Osteoblast (primary cell): ENCODE results near the gene CEP70. TPM values are rescaled to one million over a fixed set of nuclear protein-coding genes. Genes with fewer than 3 reads are reported as not detected.
A peak's percentile ranks its signal among the peaks of the same experiment; 100 is the strongest.
"Not testable (repeated sequence)": the region's sequence is repeated elsewhere in the genome, so short reads cannot be mapped to it uniquely, and the experiment has no call there.

Experiments
- DNase-seq: peaks from one replicate; pipeline ENCODE4 v3.0.0; 2011; ENCODE audit warnings: low spot score, mixed read lengths; ENCODE audit not compliant: insufficient read length; ENCODE audit errors: missing footprints
- H2AFZ ChIP-seq: 2 replicates; pipeline ENCODE4 v1.6.0; 2011; ENCODE audit warnings: mild to moderate bottlenecking, low read length
- H3K27ac ChIP-seq: 2 replicates; pipeline ENCODE4 v1.5.1; 2011; ENCODE audit warnings: mild to moderate bottlenecking, low read depth, low read length, moderate library complexity
- H3K27me3 ChIP-seq: 2 replicates; pipeline ENCODE4 v1.6.0; 2012; ENCODE audit warnings: mild to moderate bottlenecking, control low read depth, inconsistent platforms, low read length, moderate library complexity; ENCODE audit not compliant: insufficient read depth
- H3K36me3 ChIP-seq: 2 replicates; pipeline ENCODE4 v1.5.1; 2011; ENCODE audit warnings: mild to moderate bottlenecking, low read length, control low read depth, moderate library complexity; ENCODE audit not compliant: insufficient read depth
- H3K4me1 ChIP-seq: 2 replicates; pipeline ENCODE4 v1.5.1; 2011; ENCODE audit warnings: mild to moderate bottlenecking, low read length, control low read depth, moderate library complexity; ENCODE audit not compliant: insufficient read depth
- H3K4me2 ChIP-seq: 2 replicates; pipeline ENCODE4 v1.6.0; 2011; ENCODE audit warnings: mild to moderate bottlenecking, low read length; ENCODE audit not compliant: insufficient read depth
- H3K4me3 ChIP-seq: fragments of 200-600 bp; sonication (generic); 3 replicates; pipeline ENCODE4 v1.5.1; 2012; ENCODE audit warnings: mild to moderate bottlenecking, low read length, inconsistent platforms; ENCODE audit not compliant: insufficient read depth
- H3K79me2 ChIP-seq: 2 replicates; pipeline ENCODE4 v1.6.0; 2012; ENCODE audit warnings: mild to moderate bottlenecking, low read length, control low read depth, inconsistent platforms; ENCODE audit not compliant: insufficient read depth
- H3K9me3 ChIP-seq: 2 replicates; pipeline ENCODE4 v1.5.1; 2011; ENCODE audit warnings: low read depth, low read length, control low read depth
- H4K20me1 ChIP-seq: 2 replicates; pipeline ENCODE4 v1.6.0; 2012; ENCODE audit warnings: mild to moderate bottlenecking, low read length, control low read depth; ENCODE audit not compliant: insufficient read depth
- CTCF ChIP-seq: IDR thresholded peaks from 2 replicates; pipeline ENCODE4 v1.5.1; 2011; ENCODE audit warnings: mild to moderate bottlenecking, low read depth, low read length, moderate library complexity; ENCODE audit errors: extremely low read depth
- total RNA-seq: library from RNA; depleted of rRNA; stranded (reverse); fragments of >200 nt; gene quantifications from 2 replicates; pipeline ENCODE4 v1.2.3, GENCODE V29; 2012

The CEP70 gene
- total RNA-seq, 1 donor: 51.0 TPM

- H2AFZ ChIP-seq: no peak overlapping the region
- TF ChIP-seq CTCF: no peak
- peaks cover 14% of the 10 kb centered on the region for H3K79me2 ChIP-seq
- no peaks in the 10 kb centered on the region for H3K36me3 ChIP-seq
- no peak overlapping the region for H3K4me2 ChIP-seq
- H3K4me3 ChIP-seq: no peak overlapping the region
- H3K9me3 ChIP-seq: no peaks in the 10 kb centered on the region
- H4K20me1 ChIP-seq: no peaks in the 10 kb centered on the region
- H3K27me3 ChIP-seq: no peaks in the 10 kb centered on the region
- no peak for DNase-seq
- H3K27ac ChIP-seq: no peak overlapping the region
- no peaks in the 10 kb centered on the region for H3K4me1 ChIP-seq
Observed at GRCh38 chr3:138578961-138579574, 15.0 kb downstream of the CEP70 start.

- no peak for TF ChIP-seq CTCF
Observed at GRCh38 chr3:138578141-138578540, 15.9 kb downstream of the CEP70 start.

GRCh38 chr3:138573138-138573537 lies 20.9 kb downstream of the CEP70 start:
- Histone ChIP-seq H2AFZ (no peak overlapping the region), H3K4me1 (no peaks in the 10 kb centered on the region), H4K20me1 (no peaks in the 10 kb centered on the region), H3K4me3 (no peak overlapping the region), H3K79me2 (no peaks in the 10 kb centered on the region), H3K9me3 (no peaks in the 10 kb centered on the region), H3K36me3 (peaks cover 9% of the 10 kb centered on the region), H3K27ac (no peak overlapping the region), H3K27me3 (no peaks in the 10 kb centered on the region), H3K4me2 (no peak overlapping the region)
- no peak for DNase-seq
- TF ChIP-seq CTCF: no peak

More at GRCh38 chr3:138578141-138578540, 15.9 kb downstream of the CEP70 start:
- no peak overlapping the region for H3K4me3 ChIP-seq
- H2AFZ ChIP-seq: peak overlapping the region; percentile 10
- H3K27me3 ChIP-seq: no peaks in the 10 kb centered on the region
- no peak overlapping the region for H3K27ac ChIP-seq
- H3K4me2 ChIP-seq: peak overlapping the region; percentile 19
- DNase-seq: no peak
- H3K4me1 ChIP-seq: no peaks in the 10 kb centered on the region
- H3K79me2 ChIP-seq: peaks cover 14% of the 10 kb centered on the region
- no peaks in the 10 kb centered on the region for H3K9me3 ChIP-seq
- no peaks in the 10 kb centered on the region for H4K20me1 ChIP-seq
- no peaks in the 10 kb centered on the region for H3K36me3 ChIP-seq

GRCh38 chr3:138569624-138570023 lies 24.4 kb downstream of the CEP70 start:
- H3K4me2 ChIP-seq, H3K27me3 ChIP-seq, H3K36me3 ChIP-seq, H3K79me2 ChIP-seq, H4K20me1 ChIP-seq, H2AFZ ChIP-seq, DNase-seq, H3K4me3 ChIP-seq, H3K4me1 ChIP-seq, H3K27ac ChIP-seq, H3K9me3 ChIP-seq: not testable (repeated sequence)
